GM21367 (cell line): Measurements from ENCODE around the gene XG.

Source experiments
- ATAC-seq: cut with Tn5 transposase; IDR thresholded peaks from one replicate; pipeline ENCODE4 v1.9.1; 2021; ENCODE audit not compliant: unreplicated experiment

XG gene

DNA sequence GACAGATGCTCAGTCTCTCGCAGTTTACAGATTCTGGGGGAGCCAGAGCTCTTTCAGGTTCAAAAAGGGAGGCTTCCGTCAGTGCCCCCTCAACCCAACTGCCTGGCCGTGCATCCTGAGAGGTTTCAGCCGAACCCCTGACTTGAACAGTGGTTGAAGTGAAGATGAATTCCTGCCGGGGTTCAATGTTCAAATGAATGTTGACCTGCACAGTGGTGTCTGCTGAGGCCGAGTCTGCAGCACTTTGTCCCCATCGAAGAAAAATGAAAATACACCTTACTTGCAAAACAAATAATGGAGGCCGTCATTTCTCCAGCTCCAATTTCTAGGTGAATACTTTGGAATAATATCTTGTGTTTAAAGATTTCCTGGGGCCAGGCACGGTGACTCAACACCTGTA is 110.6 kb downstream of the XG start:
- ATAC-seq = no peak

DNA sequence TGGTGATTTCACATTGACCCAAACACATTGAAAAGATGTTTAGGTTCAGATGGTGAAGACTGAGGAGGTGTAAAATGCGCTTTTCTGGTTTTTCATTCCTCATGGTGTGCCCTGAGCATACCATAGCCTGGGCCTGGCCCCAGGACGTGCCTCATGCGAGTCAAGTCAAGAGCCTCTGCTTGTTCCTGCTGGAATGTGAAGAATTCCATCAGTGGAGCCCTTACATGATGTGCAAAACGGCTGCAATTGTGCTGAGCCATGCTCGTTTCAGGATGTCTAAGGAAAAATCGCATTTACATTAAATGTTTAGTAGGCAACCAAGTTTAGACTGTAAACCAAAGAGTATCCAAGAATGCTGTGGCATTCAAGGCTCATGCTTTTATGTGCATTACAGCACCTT is 111.8 kb downstream of the XG start:
- no peak for ATAC-seq
